Uterus (tissue), 4 donors: ENCODE data around the gene PLSCR2. TPM values are rescaled to one million over a fixed set of nuclear protein-coding genes. Genes with fewer than 3 reads are reported as not detected.

ENCODE experiments used
- DNase-seq, 2 donors: peaks; one replicate each; pipeline ENCODE4 v3.0.0-alpha.2; 2019 to 2020
- H3K27ac ChIP-seq, 2 donors: fragments of 200-600 bp; sonication (generic); 1 replicate in 1 of 2; 2 replicates in 1 of 2; pipeline ENCODE4 v1.5.1; 2016 to 2018
- H3K27me3 ChIP-seq, 2 donors: fragments of 200-600 bp; sonication (generic); one replicate each; pipeline ENCODE4 v1.5.1; 2018 to 2019; ENCODE audit warnings: control low read depth in 1 of 2
- H3K36me3 ChIP-seq, 2 donors: fragments of 200-600 bp; sonication (generic); one replicate each; pipeline ENCODE4 v1.5.1; 2019; ENCODE audit warnings: control low read depth in 1 of 2
- H3K4me1 ChIP-seq, 2 donors: fragments of 200-600 bp; sonication (generic); one replicate each; pipeline ENCODE4 v1.5.1; 2018 to 2019; ENCODE audit warnings: control low read depth in 1 of 2
- H3K4me3 ChIP-seq, 2 donors: fragments of 200-600 bp; sonication (generic); 1 replicate in 1 of 2; 2 replicates in 1 of 2; pipeline ENCODE4 v1.5.1; 2018 to 2019; ENCODE audit warnings: mild to moderate bottlenecking in 1 of 2
- H3K9me3 ChIP-seq, 2 donors: fragments of 200-600 bp; sonication (generic); one replicate each; pipeline ENCODE4 v1.5.1; 2019; ENCODE audit warnings: control low read depth in 1 of 2
- POLR2A ChIP-seq, 2 donors: fragments of 450-650 bp; IDR thresholded peaks; one replicate each; pipeline ENCODE4 v1.6.1; 2016; ENCODE audit warnings: antibody characterized with exemption in 2 of 2, mild to moderate bottlenecking in 1 of 2, moderate library complexity in 1 of 2
- intact Hi-C: fragments of 100-400 bp; cut with DNase I; formaldehyde crosslinking; loops from one replicate; pipeline ENCODE4 v1.15.1; 2023; ENCODE audit warnings: low total_unique reads
- total RNA-seq, 4 donors: library from RNA; depleted of rRNA in 3 of 4; stranded (reverse); fragments of >200 nt in 3 of 4; gene quantifications; one replicate each; pipeline versions ENCODE4 v1.1.0 to v1.2.4, GENCODE V29; 2014 to 2023
- TF ChIP-seq, protein P1 (sequence below), 4 experiments: fragments of 200-600 bp in 2 of 4; fragments of 450-650 bp in 2 of 4; sonication (generic) in 2 of 4; IDR thresholded peaks; one replicate each; pipeline ENCODE4 v1.5.1; 2016 to 2019; ENCODE audit warnings: antibody characterized with exemption in 4 of 4, mild to moderate bottlenecking in 2 of 4, moderate library complexity in 1 of 4
- donor health status: DM: yes; HTN: yes; CAD: no.

The PLSCR2 gene
- total RNA-seq, 4 donors from 2014 or later, result not detected

DNA sequence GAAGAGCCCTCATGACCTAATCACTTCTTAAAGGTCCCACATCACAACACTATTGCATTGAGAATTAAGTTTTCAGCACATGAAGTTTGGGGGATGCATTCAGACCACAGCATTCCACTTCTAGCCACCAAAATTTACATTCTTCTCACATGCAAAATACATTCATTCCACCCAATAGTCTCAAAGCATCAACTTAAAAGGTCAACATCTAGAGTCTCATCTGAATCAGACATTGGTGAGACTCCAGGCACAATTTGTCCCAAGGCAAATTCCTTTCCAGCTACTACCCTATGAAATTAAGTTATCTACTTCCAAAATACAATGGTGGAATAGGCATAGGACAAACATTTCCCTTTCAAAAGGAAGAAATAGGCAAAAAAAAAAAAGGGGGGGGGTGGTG lies 64.9 kb downstream of the PLSCR2 start:
- no peaks in the 10 kb centered on the region for H3K4me1 ChIP-seq
- intact Hi-C loops, result no loop called here
- no peak overlapping the region for H3K4me3 ChIP-seq
- no peak for DNase-seq
- H3K9me3 ChIP-seq, result no peaks in the 10 kb centered on the region
- no peaks in the 10 kb centered on the region for H3K36me3 ChIP-seq
- no peaks in the 10 kb centered on the region for H3K27me3 ChIP-seq
- no peak for TF ChIP-seq POLR2A (IDR thresholded peaks at IDR 0.05)
- TF ChIP-seq, protein P1, sequence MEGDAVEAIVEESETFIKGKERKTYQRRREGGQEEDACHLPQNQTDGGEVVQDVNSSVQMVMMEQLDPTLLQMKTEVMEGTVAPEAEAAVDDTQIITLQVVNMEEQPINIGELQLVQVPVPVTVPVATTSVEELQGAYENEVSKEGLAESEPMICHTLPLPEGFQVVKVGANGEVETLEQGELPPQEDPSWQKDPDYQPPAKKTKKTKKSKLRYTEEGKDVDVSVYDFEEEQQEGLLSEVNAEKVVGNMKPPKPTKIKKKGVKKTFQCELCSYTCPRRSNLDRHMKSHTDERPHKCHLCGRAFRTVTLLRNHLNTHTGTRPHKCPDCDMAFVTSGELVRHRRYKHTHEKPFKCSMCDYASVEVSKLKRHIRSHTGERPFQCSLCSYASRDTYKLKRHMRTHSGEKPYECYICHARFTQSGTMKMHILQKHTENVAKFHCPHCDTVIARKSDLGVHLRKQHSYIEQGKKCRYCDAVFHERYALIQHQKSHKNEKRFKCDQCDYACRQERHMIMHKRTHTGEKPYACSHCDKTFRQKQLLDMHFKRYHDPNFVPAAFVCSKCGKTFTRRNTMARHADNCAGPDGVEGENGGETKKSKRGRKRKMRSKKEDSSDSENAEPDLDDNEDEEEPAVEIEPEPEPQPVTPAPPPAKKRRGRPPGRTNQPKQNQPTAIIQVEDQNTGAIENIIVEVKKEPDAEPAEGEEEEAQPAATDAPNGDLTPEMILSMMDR (IDR thresholded peaks at IDR 0.05), result no peak
- H3K27ac ChIP-seq, result no peak overlapping the region

DNA sequence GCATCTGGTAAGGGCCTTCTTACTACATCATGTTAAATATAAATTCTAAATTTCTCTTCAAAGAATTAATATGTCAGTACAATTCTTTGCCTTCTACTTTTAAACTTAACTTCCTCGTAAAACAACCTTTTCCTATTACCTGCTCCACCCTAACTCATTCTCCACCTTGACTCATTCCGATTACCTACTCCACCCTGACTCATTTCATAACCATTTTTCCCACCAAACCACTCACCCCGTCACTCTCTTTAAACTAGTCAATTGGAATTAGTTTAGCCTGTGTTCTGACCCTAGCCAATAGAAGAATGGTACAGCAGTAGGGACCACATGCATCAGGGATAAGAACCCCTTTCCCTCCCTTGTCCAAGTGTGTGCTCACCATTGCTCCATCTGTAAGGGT lies 65.6 kb downstream of the PLSCR2 start:
- no peaks in the 10 kb centered on the region for H3K9me3 ChIP-seq
- H3K4me1 ChIP-seq, result no peaks in the 10 kb centered on the region
- TF ChIP-seq, protein P1 (IDR thresholded peaks at IDR 0.05), result no peak
- H3K27me3 ChIP-seq, result no peaks in the 10 kb centered on the region
- no peak for DNase-seq
- H3K4me3 ChIP-seq, result no peak overlapping the region
- intact Hi-C loops, result no loop called here
- H3K27ac ChIP-seq, result no peak overlapping the region
- H3K36me3 ChIP-seq, result no peaks in the 10 kb centered on the region

DNA sequence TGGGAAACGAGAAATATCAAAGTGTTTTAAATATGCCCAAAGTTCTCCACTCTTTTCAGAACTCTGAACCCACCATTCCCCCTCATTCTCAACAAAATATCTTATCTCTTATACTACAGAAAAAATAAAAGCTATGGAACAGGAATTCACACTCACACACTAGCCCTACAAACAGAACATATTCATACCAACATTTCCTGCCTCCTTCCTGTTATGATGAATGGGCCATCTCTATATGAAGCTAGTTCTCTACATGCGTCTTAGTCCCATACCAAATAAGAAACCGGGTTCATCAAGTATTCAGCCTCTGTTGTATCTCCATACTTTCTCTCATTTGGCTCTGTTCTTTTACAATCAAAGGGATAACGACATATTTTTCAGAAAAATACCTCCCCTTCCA lies 72.6 kb downstream of the PLSCR2 start:
- no peaks in the 10 kb centered on the region for H3K27me3 ChIP-seq
- DNase-seq, result no peak
- H3K9me3 ChIP-seq, result no peaks in the 10 kb centered on the region
- H3K36me3 ChIP-seq, result no peaks in the 10 kb centered on the region
- TF ChIP-seq, protein P1 (IDR thresholded peaks at IDR 0.05), result no peak
- TF ChIP-seq POLR2A (IDR thresholded peaks at IDR 0.05), result no peak
- H3K4me3 ChIP-seq, result no peak overlapping the region
- intact Hi-C loops, result no loop called here
- H3K4me1 ChIP-seq, result no peaks in the 10 kb centered on the region
- no peak overlapping the region for H3K27ac ChIP-seq

DNA sequence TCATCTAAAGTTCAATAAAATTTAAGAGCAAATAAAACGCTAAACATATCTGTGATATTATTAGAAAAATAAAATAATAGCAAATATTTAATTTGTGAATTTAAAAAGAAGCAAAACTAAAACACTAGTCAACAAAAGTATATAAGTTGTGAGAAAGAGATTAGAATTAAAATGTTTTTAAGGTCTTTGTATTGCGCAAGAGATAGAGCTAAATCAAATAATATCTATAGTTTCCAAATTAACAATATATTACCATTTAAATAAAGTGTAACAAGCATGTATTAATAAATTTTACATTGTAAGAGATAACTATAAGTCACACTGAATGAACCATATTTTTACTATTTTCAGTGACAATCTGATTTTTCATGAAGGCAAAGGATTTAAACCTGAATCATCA lies 74.2 kb downstream of the PLSCR2 start:
- intact Hi-C loops, result no loop called here
- Histone ChIP-seq H3K27ac (no peak overlapping the region), H3K4me1 (no peaks in the 10 kb centered on the region), H3K9me3 (no peaks in the 10 kb centered on the region), H3K36me3 (no peaks in the 10 kb centered on the region), H3K27me3 (no peaks in the 10 kb centered on the region), H3K4me3 (no peak overlapping the region)
- no peak for DNase-seq
- TF ChIP-seq, protein P1 (IDR thresholded peaks at IDR 0.05), result no peak
- no peak for TF ChIP-seq POLR2A (IDR thresholded peaks at IDR 0.05)

GRCh38 chr3:146390957-146391356 lies 78.4 kb downstream of the PLSCR2 start:
- intact Hi-C loops, result no loop called here
- Histone ChIP-seq H3K27ac (peak overlapping the region; percentile 8 to 32), H3K36me3 (no peaks in the 10 kb centered on the region), H3K4me1 (no peaks in the 10 kb centered on the region), H3K9me3 (no peaks in the 10 kb centered on the region), H3K27me3 (no peaks in the 10 kb centered on the region), H3K4me3 (no peak overlapping the region)
- TF ChIP-seq, protein P1 (IDR thresholded peaks at IDR 0.05), result no peak
- no peak for TF ChIP-seq POLR2A (IDR thresholded peaks at IDR 0.05)
- peak in 1 of 2 donors; percentile 32 for DNase-seq
